LHCN-M2 (cell line): ENCODE data around the gene ZBTB22. TPM values are rescaled to one million over a fixed set of nuclear protein-coding genes. Genes with fewer than 3 reads are reported as not detected.
"Not testable (repeated sequence)": the region's sequence is repeated elsewhere in the genome, so short reads cannot be mapped to it uniquely, and the experiment has no call there.

Experiments
- DNase-seq: peaks from one replicate; pipeline ENCODE4 v3.0.0-alpha.2; 2012; ENCODE audit warnings: low read depth
- total RNA-seq: library from RNA; depleted of rRNA; stranded (reverse); fragments of >200 nt; gene quantifications from 2 replicates; pipeline ENCODE4 v1.2.3, GENCODE V29; 2014

The ZBTB22 gene
- total RNA-seq, 1 experiment from 2014 or later = 15.0 TPM

- no peak for DNase-seq
These were observed 15.7 kb downstream of the ZBTB22 start for GRCh38 chr6:33301877-33302276.

GRCh38 chr6:33299237-33299944, 18.2 kb downstream of the ZBTB22 start:
- peak; percentile 92 for DNase-seq

DNA sequence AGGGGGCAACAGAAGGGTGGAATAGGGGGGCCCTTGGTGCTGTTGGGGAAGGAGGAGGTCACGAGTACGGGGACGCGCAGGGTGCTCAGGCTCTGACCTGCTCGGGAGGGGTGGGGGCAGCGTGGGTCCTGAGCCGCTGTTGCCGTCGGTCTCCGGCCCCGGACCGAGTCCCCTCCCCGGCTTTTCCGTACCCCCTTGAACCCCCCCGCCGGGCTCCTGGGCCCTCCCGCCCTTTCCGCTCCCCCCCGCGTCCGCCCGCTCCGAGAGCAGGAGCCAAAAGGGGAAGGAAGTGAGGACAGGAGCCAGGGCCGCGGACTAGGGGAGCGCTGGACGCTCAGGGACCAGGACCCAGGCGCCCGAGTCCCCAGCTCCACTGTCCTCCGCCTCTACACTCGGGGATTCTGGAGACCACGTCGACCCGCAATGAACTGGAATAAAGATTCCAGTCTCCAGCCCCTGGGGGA, 18.7 kb downstream of the ZBTB22 start, which contains the start of gene RGL2:
Gene RGL2, minus strand, starts transcription at position 170 of the 464 bp plus-strand sequence. CDS start 332 bp downstream, outside the sequence.
- peak; percentile 61 for DNase-seq

DNA sequence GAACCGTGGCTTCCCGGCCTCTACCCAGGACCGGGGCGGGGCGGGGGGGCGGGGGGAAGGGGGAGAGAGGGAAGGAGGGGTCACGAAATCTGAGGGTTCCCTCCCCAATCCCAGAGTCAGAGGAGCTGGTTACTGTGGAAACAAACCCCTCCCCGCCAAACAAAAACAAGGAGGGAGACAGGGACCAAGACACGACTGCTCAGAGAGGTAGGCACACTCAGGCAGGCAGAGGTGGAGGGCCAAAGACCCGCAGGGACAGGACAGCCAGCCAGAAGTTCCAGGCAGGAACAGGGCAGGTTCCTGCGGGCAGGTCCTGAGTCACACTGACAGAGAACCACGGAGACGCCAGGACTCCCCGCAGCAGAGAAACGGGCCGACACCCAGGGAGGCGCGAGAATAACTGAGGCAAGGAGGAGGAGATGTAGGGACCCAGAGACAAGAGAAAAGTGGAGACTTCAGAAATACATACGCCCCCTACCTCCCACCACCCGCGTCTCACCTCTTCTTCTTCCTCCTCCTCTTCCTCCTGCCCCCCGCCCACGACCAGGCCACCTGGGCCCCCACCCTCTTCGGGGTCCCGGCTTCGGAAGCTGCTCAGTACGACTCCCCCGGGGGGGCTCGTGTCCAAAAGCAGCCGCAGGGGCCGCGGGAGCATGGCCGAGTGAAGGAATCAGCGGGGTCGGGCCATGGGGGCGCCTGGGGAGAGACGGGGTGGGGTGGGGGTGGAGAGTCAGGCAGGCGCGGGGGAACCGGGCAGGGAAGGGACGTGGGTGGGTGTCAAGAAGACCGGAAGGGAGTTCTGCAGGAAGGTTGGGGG, 19.4 kb downstream of the ZBTB22 start:
- DNase-seq = peak; percentile 87

DNA sequence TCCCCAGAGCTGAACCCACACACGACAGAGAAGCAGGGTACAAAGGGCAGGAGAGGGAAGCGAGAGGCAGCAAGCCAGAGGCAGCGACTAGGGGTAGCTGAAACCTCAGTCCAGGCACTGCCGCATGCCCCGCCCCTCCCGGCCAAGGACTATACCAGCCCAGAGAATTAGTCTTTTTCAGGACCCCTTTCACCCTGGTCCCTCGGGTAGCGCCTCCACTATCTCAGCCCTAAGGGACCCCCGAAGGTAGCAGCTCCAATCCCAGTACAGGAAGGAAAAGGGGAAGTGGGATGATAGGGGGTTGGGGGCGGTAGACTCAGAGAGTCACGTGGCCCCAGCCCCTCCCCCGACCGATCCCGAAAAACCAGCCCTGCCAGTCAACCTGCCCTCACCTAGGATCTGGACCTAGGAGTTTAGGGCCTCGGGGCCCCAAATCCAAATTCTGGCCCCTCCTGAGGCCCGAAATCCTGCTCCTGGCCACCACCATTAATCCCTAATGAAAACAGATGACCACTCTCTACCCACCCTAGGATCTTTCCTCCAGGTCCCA, 20.1 kb downstream of the ZBTB22 start:
- DNase-seq = no peak

GRCh38 chr6:33296797-33297405, 20.6 kb downstream of the ZBTB22 start:
- no peak for DNase-seq

DNA sequence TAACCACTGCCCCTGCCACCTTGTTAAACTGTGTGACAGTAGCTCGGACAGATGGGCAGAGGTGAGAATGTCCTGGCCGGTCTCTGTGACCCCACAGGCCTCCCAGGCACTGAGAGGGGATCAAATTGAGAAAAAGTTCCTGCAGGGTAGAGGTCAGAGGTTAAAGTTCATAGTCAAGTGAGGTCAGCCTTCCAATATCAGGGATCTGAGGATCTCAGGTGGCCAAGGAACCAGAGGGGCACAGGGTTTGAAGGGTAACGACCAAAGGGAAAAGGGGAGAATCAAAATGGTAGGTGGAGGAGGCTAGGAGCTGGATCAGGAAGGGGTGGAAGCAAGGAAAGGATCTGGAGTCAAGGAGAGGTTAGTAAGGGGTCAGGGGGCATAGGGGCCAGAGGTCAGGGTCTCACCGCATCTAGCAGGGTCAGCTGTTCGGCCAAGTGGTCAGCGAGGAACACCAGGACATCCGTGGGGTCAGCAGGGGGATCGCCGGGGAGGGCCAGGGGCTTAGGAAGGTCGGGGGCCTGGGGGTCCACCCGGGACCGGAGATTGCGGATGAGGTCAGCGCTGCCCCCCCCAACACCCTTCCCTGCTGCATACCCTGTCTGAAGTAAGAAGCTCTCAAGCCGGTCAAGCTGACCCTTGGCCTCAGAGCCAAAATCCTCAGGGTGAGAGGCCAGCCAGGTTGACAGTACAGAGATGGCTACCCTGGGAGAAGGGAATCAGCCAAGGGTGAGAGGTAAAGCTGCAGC, 21.7 kb downstream of the ZBTB22 start:
- no peak for DNase-seq

GRCh38 chr6:33294086-33294823, 23.3 kb downstream of the ZBTB22 start:
- no peak for DNase-seq

- DNase-seq = no peak
These were observed 24.4 kb downstream of the ZBTB22 start for GRCh38 chr6:33292996-33293682.

GRCh38 chr6:33290459-33290858, 27.1 kb downstream of the ZBTB22 start:
- no peak for DNase-seq

GRCh38 chr6:33289784-33290315, 27.7 kb downstream of the ZBTB22 start:
- DNase-seq = no peak

DNA sequence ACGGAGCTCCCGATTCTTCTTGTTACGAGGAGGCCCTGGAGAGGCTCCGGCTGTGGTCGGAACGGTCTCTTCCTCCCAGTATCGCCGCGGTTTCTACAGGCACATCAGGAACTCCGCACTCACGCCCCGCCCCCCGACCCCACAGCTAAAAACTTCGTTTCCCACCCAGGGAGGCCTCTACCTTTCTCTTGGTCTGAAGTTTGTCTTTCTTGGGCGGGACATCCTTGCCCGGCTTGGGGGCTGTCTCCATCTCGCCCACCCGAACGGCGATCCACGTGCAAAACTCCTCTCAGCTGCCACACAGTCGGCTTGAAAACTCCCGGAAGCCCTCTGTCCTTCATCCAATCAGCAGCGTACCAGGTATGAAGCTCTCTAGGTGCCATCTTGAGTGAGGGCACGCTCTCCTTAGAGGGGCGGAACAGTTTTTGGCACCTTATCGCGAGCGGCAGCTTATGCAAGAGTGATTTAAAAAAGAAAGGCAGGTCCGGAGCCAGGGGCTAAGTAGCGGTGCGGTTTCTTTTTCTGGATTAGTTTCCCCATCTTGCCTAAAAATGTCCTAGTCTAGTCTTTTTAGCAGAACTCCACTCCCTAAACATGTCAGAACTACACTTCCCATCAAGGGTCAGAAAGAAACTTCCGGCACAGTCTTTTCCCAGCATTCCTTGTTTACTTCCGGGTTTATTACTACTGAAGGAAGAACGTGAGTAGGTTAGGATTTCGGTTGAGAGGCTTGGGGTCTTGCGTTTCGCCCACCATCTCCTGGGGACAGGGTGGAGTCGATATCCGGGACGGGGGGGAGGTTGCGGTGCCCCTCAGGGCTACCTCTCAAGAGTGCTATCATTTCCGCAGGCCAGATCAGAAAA, 28.4 kb downstream of the ZBTB22 start, which contains the start of the genes PFDN6 and WDR46:
Gene PFDN6, plus strand, starts transcription at position 681 of the 863 bp plus-strand sequence. CDS start 256 bp downstream, outside the sequence.
Gene WDR46, minus strand, starts transcription at position 319 of the 863 bp plus-strand sequence. Its CDS starts 69 bp downstream, at position 250.
- peak; percentile 88 for DNase-seq

GRCh38 chr6:33288141-33288920, 29.2 kb downstream of the ZBTB22 start:
- DNase-seq = no peak

- DNase-seq = no peak
These were observed 30.3 kb downstream of the ZBTB22 start for GRCh38 chr6:33286946-33287914.

GRCh38 chr6:33285214-33285613, 32.3 kb downstream of the ZBTB22 start:
- DNase-seq = not testable (repeated sequence)

- DNase-seq = no peak
These were observed 37.0 kb downstream of the ZBTB22 start for GRCh38 chr6:33280539-33280938.
